GM23338 (cell line): ENCODE results near the gene KRTAP5-2.

Source experiments
- CREB1 ChIP-seq: fragments of 250-450 bp; sonication (Bioruptor Pico); IDR thresholded peaks from 2 replicates; pipeline ENCODE4 v1.5.0; 2020; ENCODE audit warnings: low read depth, mild to moderate bottlenecking, moderate library complexity
- EZH2 ChIP-seq: fragments of 200-600 bp; sonication (generic); IDR thresholded peaks from one replicate; pipeline ENCODE4 v1.8.0; 2017; ENCODE audit warnings: antibody characterized with exemption, mild to moderate bottlenecking, low read depth; ENCODE audit not compliant: unreplicated experiment
- TF ChIP-seq, protein P1 (sequence below), 2 experiments: fragments of 200-600 bp in 1 of 2; sonication (generic) in 1 of 2; conservative IDR thresholded peaks; 2 replicates each; pipeline versions ENCODE4 v1.5.1 to v1.6.1; 2016 to 2017; ENCODE audit warnings: antibody characterized with exemption in 2 of 2, low read depth in 2 of 2, mild to moderate bottlenecking in 2 of 2, moderate library complexity in 1 of 2

DNA sequence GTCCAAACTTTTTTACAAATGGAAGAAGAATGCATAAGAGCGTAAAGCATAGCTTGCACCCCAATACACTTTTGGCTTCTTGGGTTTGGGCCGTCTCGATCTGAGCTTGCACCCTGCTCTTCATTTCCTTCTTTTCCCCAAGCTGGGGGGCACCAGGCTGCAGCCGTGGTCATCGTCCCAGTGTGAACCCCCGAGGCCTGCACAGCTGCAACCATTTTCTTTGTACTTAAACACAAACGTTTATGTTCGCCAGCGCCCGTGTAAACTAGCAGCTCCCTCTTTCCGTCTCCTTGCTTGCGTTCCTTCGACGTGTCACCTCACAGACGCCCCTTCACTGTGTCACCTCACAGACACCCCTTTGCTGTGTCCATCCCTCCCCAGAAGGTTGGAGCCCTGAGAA is 41.6 kb upstream of the KRTAP5-2 start:
- TF ChIP-seq, protein P1, sequence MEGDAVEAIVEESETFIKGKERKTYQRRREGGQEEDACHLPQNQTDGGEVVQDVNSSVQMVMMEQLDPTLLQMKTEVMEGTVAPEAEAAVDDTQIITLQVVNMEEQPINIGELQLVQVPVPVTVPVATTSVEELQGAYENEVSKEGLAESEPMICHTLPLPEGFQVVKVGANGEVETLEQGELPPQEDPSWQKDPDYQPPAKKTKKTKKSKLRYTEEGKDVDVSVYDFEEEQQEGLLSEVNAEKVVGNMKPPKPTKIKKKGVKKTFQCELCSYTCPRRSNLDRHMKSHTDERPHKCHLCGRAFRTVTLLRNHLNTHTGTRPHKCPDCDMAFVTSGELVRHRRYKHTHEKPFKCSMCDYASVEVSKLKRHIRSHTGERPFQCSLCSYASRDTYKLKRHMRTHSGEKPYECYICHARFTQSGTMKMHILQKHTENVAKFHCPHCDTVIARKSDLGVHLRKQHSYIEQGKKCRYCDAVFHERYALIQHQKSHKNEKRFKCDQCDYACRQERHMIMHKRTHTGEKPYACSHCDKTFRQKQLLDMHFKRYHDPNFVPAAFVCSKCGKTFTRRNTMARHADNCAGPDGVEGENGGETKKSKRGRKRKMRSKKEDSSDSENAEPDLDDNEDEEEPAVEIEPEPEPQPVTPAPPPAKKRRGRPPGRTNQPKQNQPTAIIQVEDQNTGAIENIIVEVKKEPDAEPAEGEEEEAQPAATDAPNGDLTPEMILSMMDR (conservative IDR thresholded peaks at IDR 0.05; ENCODE audit: low read depth in 2 of 2), result no peak
- TF ChIP-seq EZH2, result no peak
- no peak for TF ChIP-seq CREB1 (CRISPR knock-in tag)
